Measurements from ENCODE around the gene TRPM5. TPM values are rescaled to one million over a fixed set of nuclear protein-coding genes. Genes with fewer than 3 reads are reported as not detected.

Gene TRPM5
- total RNA-seq, 6 experiments from 2014 or later = not detected

DNA sequence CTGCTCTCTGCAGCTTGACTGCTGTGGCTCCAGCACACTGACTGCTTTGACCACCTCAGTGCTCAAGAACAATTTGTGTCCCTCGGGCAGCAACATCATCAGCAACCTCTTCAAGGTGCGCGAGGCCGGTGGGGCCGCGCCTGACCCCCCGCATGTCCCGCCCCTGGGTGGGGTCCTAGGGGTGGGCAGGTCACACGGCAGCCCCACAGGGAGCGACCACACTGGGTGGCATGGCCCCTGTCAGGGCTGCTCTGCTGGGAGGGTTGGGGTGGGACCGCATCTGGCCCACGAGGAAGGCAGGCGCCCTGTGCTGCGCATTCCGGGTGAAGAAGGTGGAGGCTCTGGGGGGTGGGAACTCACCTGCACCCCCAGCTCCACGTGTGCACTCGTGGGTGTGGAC lies 48.5 kb downstream of the TRPM5 start:
- Mint-ChIP-seq H3K27ac (no peak overlapping the region), H3K4me1 (ENCODE audit: low read depth) (peaks cover 8% of the 10 kb centered on the region), H3K27me3 (ENCODE audit: insufficient read depth) (peaks cover 3% of the 10 kb centered on the region; the same call in 1 of the 2 replicates), H3K9me3 (no peaks in the 10 kb centered on the region), H3K4me3 (no peak overlapping the region), H3K36me3 (ENCODE audit: low read depth) (peaks cover 12% of the 10 kb centered on the region)
- no peak for DNase-seq
- TF ChIP-seq, protein P1, sequence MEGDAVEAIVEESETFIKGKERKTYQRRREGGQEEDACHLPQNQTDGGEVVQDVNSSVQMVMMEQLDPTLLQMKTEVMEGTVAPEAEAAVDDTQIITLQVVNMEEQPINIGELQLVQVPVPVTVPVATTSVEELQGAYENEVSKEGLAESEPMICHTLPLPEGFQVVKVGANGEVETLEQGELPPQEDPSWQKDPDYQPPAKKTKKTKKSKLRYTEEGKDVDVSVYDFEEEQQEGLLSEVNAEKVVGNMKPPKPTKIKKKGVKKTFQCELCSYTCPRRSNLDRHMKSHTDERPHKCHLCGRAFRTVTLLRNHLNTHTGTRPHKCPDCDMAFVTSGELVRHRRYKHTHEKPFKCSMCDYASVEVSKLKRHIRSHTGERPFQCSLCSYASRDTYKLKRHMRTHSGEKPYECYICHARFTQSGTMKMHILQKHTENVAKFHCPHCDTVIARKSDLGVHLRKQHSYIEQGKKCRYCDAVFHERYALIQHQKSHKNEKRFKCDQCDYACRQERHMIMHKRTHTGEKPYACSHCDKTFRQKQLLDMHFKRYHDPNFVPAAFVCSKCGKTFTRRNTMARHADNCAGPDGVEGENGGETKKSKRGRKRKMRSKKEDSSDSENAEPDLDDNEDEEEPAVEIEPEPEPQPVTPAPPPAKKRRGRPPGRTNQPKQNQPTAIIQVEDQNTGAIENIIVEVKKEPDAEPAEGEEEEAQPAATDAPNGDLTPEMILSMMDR (IDR thresholded peaks at IDR 0.05) = no peak

DNA sequence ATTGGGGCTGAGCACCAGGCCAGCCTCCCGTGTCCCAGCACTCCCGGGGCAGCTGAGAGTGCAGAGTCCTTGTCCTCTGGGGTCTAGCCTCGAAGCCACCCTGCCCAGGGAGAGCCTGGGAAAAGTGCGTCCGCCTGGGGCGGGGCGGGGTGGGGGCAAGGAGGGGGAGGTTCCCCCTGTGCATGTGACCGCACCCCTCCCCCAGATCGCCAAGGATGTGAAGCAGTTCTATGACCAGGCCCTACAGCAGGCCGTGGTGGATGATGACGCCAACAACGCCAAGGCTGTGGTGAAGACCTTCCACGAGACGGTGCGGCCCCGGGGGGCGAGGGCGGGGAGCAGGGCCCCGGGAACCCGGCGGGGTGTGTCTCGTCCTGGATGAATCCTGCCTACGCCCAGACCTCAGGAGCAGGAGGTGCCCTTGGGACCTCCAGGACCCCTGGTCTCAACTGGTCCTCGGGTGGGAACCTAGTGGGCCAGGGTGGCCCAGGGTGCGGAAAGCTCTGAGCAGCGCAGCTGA lies 49.0 kb downstream of the TRPM5 start:
- H3K27me3 Mint-ChIP-seq (ENCODE audit: insufficient read depth) = no peaks in the 10 kb centered on the region; the same call in 1 of the 2 replicates
- no peaks in the 10 kb centered on the region for H3K9me3 Mint-ChIP-seq
- no peak overlapping the region for H3K4me3 Mint-ChIP-seq
- peaks cover 12% of the 10 kb centered on the region for H3K36me3 Mint-ChIP-seq (ENCODE audit: low read depth)
- TF ChIP-seq, protein P1 (IDR thresholded peaks at IDR 0.05) = no peak
- H3K27ac Mint-ChIP-seq = no peak overlapping the region
- peaks cover 14% of the 10 kb centered on the region for H3K4me1 Mint-ChIP-seq (ENCODE audit: low read depth)
- DNase-seq = no peak

DNA sequence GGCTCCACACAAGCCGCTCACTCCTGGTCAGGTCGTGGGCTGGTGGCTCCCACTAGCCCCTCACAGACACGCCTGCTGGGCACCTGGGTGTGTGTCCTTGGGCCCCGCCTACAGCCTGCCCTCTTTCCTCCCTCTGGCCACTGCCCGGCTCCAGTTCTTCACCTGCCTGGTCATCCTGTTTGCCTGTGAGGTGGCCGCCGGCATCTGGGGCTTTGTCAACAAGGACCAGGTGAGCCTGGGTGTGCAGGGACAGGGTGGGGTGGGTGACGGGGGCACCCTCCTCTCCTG lies 49.6 kb downstream of the TRPM5 start:
- TF ChIP-seq, protein P1 (IDR thresholded peaks at IDR 0.05) = no peak
- Mint-ChIP-seq H3K9me3 (no peaks in the 10 kb centered on the region), H3K4me3 (no peak overlapping the region), H3K4me1 (ENCODE audit: low read depth) (peaks cover 19% of the 10 kb centered on the region), H3K36me3 (ENCODE audit: low read depth) (peaks cover 12% of the 10 kb centered on the region), H3K27me3 (ENCODE audit: insufficient read depth) (no peaks in the 10 kb centered on the region; the same call in 1 of the 2 replicates), H3K27ac (no peak overlapping the region)
- no peak for DNase-seq

Other genes starting within 250 kb of the TRPM5 start
- not detected for gene ASCL2, start 173.9 kb downstream of the TRPM5 start, total RNA-seq (2021; fragmentation: NEBNext Ultra II Directional; extraction: Animal tissue kit (Norgen Biotek cat#: 25700))
- not detected for gene C11orf21, start 142.6 kb downstream of the TRPM5 start, total RNA-seq (2021; fragmentation: NEBNext Ultra II Directional; extraction: Animal tissue kit (Norgen Biotek cat#: 25700))
- gene TSPAN32, start 142.5 kb downstream of the TRPM5 start, total RNA-seq (2021; fragmentation: NEBNext Ultra II Directional; extraction: Animal tissue kit (Norgen Biotek cat#: 25700)) = not detected
- 100 to 1,000 TPM; 540 to 738 (median 627) TPM for gene CD81, start 67.2 kb downstream of the TRPM5 start, total RNA-seq (2021; fragmentation: NEBNext Ultra II Directional; extraction: Animal tissue kit (Norgen Biotek cat#: 25700))
- 10 to 100 TPM; 47.4 to 74.7 (median 62.8) TPM for gene TSSC4, start 43.8 kb downstream of the TRPM5 start, total RNA-seq (2021; fragmentation: NEBNext Ultra II Directional; extraction: Animal tissue kit (Norgen Biotek cat#: 25700))
- gene KCNQ1, start 494 bp upstream of the TRPM5 start, total RNA-seq (2021; fragmentation: NEBNext Ultra II Directional; extraction: Animal tissue kit (Norgen Biotek cat#: 25700)) = not detected

Measured in HFFc6 (cell line).